NCI-H2196 (cell line): ENCODE measurements around the gene TESMIN.

Experiments used
- DNase-seq: peaks from one replicate; lab custom pipeline; 2025; ENCODE audit not compliant: unreplicated experiment; lab: John Stamatoyannopoulos, UW

Gene TESMIN

DNA sequence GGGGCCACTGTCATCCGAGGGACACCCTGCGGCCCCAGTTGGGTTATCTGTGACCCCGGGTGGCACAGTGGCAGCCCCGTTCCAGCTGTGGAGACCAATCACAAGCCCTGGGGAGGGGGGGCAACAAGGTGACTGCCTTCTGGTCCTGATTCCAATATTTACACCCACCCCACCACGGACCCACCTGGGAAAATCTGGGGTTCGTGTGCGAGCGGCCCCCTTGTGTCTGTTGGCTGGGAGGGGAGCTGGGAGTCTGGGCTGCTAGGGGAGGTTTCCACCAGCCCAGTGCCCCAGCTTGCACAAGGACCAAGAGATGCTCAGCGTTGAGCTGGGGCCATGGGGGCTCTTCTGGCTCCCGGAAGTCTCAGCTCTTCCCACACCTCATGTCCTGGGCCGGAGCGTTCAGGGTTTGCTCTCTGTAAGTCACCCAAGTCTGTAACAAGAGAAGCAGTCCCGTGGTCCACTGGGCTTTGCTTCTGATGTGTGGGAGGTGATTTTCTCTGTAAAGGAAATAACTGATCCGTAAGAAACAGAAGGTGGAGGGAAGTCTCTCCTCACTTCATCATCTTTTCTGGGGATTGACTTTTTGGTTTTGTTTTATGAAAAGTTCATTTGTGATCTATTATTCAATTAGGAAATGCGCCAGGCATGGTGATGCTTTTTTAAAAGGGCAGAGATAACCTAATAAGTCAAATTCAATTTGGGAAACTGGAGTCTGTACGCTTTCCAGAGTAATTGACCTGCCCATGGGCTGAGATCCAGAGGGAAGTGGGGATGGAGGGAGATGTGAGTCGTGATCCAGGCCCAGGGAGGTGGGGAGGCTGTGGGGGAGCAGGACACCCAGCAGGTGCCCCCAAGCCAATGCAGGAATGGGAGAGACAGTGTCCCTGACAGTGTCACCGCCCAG lies 89.4 kb downstream of the TESMIN start:
- DNase-seq, result no peak

DNA sequence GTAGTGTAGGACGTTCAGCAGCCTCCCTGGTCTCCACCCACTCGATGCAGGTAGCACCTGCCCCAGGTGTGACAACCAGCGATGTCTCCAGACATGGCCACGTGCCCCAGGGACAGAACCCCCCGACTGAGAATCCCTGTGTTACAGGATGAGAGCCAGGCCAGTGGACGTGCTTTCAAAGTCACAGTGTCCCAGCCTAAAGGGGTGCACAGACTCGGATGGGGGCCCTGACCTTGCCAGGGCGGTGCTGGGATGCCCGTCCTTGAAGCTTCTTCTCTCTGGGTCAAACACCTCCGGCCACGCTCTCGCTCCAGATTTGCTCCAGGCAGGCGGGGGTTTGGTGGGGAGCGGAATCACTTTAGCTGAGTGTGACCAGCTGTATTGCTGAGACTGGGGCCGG lies 90.3 kb downstream of the TESMIN start:
- no peak for DNase-seq

DNA sequence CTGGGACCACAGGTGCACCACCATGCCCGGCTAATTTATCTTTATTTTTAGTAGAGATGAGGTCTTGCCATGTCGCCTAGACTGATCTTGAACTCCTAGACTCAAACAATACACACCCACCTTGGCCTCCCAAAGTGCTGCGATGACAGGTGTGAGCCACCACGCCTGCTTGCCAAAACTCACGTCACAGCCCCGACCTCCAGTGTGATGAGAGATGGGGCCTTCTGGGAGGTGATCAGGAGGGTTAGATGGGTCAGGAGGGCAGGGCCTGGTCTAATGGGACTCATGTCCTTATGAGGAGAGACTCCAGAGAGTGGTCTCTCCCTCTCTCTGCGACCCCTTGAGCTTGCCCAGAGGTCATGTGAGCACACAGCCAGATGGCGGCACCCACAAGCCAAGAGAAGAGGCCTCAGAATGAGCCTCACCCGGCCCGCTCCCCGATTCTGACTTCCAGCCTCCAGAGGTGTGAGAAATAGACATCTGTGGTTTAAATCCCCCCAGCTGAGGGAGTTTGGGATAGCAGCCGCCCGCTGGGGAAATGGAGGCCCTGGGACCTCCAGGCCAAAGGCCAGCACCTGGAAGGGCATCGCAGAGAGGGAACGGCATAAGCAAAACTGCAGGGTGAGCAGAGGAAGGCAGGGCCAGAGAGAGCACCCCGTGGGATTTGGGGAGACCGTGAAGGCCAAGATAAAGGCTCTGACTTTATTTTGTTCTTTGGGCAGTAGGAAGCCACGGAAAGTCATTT lies 91.1 kb downstream of the TESMIN start:
- DNase-seq, result no peak

DNA sequence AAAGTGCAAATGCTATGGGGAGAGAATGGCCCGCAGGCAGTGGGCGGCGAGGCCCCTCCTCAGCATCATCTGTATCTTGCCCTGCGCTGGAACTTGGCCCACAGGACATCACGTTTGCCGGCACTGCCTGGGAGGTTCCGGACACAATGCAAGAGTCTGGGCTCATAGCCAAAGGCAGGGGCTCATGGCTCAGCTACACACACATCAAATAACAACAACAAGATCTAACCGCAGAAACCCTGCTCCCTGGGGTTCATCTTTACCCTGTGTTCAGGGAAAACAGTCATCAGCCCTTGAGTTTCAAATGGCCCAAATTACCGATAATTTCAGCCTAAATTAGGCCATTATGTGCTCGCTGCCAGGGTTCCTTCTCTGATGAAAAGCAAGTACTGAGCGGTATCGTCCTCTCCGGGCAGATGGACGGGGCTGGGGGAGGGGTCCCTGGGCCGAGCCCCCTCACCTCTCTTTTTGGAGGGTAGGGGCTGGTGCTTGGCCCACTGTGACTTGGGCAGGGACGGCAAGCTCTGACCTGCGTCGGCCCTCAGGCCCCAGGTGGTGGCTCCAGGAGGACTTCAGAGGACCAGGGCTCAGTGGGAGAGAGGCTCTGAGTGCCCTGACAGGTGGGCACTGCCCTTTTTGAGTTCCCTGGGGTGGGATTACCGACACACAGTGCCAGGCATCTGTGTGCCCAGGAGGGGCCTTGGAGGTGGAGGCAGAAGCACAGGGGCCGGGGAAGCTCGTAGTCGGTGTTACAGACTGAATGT lies 92.0 kb downstream of the TESMIN start:
- DNase-seq, result peak; percentile 93

DNA sequence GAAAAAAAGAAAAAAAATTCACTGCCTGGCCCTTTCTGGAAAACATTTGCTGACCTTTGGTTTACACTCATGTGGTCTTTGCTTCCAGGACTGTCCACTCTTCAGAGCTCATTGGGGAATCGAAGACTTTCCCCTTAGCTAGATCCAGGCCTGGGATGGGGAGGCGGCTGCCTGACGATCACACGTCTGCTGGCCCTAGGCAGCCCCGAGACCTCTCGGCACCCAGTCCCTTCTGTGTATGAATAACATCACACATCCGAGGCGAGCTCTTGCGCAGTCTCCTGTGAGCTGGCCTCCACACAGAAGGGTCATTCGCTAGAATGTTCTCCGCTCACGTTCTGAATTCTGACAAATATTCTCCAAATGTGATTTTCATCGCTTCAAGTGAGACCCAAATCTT lies 92.7 kb downstream of the TESMIN start:
- no peak for DNase-seq

DNA sequence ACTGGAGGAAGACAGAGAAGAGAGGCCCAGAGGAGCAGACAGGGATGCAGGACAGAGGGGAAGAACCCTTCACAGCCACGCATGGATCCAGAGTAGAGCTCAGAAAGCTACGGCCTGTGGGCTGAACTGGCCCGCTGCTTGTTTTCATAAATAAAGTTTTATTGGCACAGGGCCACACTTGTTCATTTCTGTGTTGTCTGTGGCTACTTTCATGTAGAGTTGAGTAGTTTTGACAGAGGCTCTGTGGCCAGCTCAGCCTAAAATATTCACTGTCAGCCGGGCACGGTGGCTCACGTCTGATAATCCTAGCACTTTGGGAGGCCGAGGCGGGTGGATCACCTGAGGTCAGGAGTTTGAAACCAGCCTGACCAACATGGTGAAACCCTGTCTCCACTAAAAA lies 93.2 kb downstream of the TESMIN start:
- no peak for DNase-seq
